GM19468 (cell line): ENCODE data around the gene GIT2.

Experiments used
- ATAC-seq: cut with Tn5 transposase; IDR thresholded peaks from one replicate; pipeline ENCODE4 v1.9.1; 2021; ENCODE audit warnings: mild to moderate bottlenecking, moderate library complexity, moderate number of reproducible peaks; ENCODE audit not compliant: unreplicated experiment; ENCODE audit errors: extremely low read depth

Gene GIT2

DNA sequence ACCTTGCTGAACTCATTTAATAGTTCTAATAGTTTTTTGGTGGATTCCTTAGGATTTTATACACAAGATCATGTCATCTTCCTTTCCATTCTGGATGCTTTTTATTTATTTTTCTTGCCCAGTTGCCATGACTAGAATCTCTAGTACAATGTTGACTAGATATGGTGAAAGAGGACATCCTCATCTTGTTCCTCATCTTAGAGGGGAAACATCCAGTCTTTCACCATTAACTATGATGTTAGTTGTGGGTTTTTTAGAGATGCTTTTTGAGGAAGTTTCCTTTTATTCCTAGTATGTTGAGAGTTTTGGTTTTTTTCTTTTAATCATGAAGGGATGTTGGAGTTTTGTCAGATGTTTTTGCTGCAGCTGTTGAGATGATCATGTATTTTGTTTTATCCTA lies 11.7 kb upstream of the GIT2 start:
- no peak for ATAC-seq

DNA sequence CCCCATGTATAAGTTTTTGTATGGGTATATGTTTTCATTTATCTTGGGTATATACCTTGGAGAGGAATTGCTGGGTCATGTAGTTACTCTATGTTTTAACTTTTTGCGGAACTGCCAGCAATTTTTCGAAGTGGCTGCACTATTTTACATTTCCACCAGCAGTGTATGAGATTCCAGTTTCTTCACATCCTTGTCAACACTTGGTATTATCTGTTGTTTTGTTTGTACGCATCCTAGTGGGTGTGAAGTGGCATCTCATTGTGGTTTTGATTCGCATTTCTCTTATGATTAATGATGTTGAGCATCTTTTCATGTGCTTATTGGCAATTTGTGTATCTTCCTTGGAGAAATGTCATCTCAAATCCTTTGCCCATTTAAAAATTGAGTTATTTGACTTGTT lies 9.9 kb upstream of the GIT2 start:
- ATAC-seq = no peak

DNA sequence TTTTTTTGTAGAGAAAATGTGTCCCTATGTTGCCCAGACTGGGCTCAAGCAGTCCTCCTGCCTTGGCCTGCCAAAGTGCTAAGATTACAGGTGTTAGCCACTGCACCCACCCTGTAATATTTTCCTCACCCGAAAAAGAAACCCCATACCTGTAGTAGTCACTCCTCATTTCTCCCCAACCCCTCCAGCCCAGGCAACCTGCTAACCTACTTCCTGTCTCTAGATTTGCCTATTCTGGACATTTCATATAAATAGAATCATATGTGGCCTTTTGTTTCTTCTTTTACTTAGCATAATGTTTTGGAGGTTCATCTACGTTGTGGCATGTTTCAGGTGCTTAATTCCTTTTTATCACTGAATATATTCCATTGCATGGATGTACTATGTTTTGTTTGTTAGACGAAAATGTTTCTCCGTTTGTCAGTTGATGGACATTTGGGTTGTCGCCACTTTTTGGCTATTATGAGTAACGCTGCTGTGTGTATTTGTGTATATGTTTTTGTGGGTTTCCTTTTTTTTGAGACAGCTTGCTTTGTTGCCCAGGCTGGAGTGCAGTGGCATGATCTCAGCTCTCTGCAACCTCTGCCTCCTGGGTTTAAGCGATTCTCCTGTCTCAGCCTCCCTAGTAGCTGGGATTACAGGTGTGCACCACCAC lies 9.3 kb upstream of the GIT2 start:
- ATAC-seq = no peak

DNA sequence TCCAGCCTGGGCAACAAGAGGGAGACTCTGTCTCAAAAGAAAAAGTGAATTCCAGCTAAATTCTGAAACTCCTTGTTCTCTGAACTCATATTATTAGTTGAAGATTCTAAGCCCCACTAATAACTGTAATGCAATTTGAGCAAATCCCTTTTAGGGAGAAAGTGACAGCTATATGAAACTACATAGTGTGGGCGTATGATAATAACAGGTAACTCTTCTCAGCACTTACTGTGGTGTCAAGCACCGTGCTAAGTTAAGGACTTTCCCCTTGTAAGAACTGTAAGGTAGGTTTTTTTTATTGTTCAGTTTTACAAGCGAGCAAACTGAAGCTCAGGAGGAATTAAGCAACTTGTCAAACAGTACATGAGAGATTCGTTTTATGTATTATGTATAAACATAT lies 8.4 kb upstream of the GIT2 start:
- ATAC-seq = no peak

DNA sequence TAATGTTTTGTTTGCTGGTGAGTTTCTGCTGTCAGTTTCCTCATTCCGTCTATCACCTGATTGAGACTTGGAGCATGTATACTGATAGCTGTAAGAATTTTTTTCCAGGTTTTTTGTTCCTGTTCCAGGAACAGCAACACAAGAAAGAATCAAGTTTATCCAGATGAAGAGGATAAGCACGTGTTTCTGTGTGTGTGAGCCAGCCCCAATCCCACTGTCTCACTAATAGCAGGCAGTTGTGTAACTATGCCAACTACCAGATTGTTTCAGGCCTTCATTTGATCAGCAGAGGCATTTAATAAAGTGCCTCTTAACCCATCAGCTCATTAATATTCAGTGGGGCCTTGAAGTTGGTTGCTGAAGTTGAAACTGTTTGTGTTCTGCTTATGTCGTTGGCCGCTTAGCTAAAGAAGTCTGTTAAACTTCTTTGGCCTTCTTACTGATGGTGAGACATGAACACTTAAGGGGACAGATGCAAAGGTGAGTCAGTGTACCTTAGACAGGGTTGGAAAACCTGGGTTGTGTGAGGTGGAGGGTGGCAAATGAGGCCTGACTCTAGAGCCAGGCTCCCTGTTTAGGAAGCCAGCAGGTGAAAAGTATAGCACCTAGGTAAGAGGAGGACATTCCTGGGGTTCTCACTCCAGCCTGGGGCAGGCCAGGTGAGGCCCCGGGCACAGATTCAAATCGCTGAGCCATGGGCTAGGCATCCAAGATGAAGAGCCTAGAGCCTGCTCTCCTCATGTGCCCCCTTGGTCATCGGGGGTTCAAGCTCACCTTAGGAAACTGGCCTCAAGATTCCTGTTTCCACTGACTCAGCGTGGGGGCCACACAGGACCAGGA lies 6.7 kb upstream of the GIT2 start:
- no peak for ATAC-seq

DNA sequence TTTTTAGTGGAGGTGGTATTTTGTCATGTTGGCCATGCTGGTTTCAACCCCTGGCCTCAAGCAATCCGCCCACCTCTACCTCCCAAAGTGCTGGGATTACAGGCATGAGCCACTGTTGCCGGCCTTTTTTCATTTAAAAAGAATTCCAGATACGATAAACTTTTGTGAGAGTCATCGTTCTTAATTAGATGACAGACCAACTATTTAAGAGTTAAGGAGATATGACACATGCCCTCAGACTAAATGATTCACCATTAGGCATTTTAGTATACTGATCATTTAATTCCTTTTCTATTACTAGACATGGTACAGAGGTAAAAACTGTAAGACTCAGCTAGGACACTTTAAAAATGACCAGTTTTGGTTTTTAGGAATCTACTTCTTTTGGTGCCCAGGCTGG lies 5.4 kb upstream of the GIT2 start:
- ATAC-seq = no peak

DNA sequence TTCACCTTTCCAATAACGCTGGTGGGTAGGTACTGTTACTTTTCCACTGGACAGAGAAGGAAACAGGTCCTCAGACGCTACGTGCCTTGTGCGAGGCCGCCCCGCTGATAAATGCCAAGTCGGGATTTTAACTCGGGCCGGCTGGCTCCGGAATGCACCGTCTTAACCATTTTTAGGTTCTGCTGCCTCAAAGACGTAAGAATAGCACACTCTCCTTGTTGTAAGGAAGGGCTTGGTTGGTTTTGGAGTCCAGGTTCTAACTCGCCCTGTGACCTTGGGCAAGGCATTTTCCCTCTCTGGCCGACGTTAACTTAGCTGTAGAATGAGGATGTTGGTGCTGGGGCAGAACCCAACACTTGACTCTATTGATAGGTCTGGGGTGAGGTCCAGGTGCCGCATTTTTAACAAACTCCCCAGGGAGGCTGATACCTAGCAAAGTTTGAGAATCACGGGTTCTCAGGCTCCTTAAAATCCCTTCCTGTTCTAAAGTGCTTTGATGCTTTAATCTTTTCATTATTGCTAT lies 3.9 kb upstream of the GIT2 start:
- ATAC-seq = no peak

DNA sequence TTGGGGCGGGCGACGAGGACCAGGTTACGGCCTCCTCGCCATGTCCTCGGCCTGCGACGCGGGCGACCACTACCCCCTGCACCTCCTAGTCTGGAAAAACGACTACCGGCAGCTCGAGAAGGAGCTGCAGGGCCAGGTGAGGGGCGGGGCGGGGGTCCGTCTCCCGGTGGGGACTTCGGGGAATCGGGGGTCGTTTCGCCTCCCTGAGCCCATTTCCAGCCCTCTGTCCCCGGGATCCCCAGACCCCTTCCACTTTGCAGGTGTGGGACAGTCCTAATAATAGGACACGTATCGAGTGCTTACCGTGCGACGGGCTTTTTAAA lies 3.4 kb upstream of the GIT2 start:
- no peak for ATAC-seq

DNA sequence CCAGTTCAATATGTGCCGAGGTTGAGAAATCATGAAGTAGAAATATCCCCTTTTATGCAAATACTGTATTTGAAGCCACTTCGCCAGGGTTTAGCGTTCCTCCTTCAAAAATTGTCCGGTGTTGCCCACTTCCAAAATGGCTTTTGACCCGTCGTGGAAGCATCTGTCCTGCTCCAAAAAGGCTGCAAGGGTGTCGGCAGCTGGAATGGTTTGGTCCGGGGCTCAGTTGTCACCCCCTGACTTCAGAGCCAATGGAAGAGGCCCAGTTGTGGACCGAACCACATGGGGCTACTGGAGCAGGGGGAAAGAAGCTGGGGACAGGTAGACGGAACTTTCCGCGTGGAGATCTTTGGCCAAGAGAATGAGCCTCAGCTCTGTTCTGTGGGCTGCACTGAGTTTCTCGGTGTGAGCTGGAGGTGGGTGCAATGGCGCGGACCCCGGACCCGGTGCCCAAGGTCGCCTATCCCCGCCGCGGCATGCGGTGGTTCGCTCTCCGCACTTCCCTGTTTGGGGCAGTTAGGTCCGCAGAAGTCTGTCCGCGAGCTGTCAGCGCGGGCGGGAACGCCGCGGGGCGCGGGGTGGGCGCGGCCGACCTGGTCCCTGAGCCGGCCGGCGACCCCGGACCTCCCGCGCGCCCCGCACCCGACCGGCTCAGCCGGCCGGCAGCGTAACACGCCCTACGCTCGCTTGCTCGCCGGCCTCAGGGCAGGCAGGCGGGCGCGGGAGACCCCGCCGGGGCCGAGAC lies 2.9 kb upstream of the GIT2 start, which contains the start of gene ANKRD13A:
ANKRD13A (plus strand) TSS at position 527 of the 745 bp plus-strand sequence. CDS start 259 bp downstream, outside the sequence.
- no peak for ATAC-seq

DNA sequence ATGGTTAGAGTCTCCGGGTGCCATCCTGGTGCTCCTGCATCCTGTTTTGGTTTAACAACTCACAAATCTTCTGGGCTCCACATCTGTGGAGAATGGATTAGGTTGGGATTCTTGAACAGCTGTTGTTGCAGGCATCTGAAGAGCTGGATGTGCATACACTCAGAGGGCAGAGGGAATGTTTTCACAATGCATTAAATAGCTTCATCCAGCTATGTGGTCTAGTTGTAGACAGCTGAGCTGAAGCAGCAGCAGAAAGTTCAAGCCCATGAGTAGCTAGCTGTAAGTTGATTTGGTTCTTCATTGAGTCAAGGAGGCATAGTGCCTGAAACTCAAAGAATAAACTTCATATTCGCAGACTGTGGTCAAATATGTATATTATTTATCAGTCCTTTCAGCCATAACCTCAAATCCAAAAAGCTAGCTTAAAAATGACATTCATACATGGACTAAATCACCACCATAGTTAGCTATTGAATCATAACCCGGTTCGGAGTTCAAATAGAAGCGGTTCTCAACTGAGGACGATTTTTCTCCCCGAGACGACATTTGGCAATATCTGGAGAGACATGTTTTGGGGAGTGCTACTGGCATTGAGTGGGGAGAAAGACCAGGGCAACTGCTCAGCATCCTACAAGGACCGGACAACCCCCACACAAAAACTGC lies 2.2 kb upstream of the GIT2 start:
- ATAC-seq = no peak

DNA sequence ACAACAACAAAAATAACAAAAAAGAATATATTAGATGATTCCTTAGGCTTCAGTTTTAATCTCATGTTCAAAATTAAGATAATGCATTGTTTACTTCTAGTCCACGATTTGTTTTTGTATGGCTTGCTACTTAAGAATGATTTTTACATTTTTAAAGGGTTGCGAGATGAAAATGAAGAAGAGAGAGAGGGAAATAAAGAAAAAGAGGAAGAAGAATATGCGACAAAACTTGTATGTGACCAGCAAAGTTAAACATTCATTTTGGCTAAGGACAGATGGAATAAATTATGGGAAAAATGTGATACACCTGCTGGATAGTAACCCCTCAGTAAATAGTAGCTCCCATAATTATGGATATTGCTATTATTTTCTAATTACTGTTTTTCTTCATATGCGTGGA lies 1.2 kb upstream of the GIT2 start:
- ATAC-seq = no peak

DNA sequence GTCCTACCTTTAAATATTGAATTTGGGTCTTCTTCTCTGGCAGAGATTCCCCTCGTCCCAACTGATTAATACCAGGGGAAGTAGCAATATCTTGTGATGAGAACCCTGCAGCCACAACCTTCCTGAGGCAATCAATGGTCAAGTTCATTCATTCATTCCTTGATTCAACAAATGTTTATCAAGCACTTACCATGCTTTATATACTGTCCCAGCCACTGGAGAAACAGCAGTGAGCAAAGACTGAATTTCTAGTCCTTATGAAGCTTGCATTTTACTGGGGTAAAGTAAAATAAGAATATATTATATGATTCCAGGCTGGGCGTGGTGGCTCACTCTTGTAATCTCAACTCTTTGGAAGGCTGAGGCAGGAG lies 300 bp upstream of the GIT2 start:
- no peak for ATAC-seq

DNA sequence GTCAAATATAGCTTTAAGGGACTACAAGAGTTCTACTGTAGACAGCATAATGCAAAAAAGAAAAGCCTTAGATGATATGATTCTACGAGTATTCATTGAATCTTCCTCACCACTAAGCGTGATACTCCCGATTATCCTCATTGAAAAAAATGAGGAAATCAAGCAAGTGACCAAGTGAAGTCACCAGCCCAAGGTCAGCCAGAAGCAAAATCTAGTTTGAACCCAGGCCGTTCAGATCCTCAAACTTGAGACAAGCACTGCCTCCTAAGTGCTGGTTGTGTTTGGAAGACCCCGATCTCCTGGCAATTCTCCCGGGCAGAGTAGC lies 845 bp downstream of the GIT2 start:
- ATAC-seq = no peak

DNA sequence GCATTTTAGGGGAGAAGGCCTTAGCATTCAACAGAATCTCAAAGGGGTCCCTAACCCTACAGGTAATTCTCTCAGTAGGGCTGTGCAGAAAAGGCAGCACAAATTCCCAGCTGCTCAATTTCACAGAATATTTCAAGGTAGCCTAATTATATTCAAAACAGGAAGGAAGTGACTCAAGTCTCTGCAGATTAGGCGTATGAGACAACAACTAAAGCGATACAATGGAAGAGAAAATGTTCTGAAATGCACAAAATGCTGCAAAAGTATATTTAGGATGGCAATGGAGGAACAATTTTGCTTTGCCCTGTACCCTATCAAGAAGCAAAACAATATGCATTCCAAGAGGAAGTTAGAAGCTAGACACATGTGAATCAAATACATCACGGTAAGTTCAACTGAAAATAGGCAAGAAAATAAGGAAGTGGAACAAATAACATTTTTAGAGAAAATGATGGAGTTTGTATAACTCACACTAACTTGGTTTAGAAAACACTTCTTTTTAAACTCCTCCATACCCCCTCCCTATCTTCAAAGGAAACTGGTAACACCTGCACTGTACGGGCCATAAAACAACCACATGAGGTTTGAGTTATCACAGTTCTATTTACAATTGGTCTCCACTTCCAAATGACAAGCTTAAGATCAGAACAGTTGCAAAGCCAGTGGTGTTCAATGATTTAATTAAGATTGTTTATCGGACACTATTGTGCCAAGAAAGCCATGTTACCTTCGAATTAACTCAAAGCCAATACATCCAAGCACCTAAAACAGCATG lies 1.6 kb downstream of the GIT2 start:
- ATAC-seq = no peak

DNA sequence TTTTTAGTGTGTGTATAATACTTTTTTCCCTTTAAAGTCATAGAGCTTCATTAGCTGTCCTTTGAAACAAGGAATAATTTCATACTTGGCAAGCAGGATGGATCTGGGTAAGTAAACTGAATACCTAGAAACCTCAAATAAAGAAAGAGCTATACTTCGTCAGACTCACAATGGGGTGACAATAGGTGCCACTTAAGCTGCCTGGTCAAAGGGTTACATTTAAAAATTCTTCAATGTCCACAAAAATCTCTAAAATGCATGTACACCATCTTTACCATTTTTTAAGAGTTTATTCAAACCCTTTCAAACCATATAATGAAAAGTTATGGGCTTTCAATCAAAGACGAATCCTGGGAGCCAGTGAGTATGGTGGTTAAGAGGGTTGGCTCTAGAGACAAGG lies 3.1 kb downstream of the GIT2 start:
- ATAC-seq = no peak

DNA sequence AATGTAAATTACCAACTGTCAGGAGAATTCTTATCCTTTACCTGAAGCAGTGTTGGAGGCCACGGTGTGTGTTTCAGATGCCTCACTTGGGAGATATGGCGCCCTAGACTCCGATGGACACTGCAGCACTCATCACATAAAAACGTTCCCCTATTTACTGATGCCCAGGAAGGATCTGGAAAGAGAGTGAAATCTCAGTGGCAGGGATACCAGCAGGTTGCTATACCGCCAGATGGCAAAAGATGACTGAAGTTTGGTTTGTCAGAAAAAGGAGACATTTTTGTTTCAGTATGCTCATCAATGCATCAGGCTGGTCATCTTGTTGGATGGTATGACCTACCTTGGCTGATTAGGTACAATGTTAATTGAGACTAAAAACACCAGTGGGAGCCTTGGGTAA lies 4.6 kb downstream of the GIT2 start:
- no peak for ATAC-seq

DNA sequence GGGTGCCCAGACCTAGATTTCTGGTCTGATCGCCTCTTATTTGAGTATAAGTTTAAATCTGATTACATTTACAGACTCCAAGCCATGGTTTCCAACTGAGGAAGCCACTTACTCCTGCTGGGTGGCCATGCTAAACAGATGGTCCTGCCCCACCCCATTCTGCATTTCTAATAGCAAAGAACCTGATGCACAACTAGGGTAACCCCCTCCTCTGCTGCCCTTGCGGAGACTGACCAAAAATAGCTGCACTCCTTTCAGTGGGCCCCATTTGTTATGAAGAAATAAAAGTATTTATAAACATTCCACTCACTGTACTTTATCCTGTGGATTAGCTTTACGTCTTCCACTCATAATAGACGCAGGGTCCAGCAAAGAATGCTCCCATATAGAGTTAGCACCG lies 6.8 kb downstream of the GIT2 start:
- ATAC-seq = no peak

DNA sequence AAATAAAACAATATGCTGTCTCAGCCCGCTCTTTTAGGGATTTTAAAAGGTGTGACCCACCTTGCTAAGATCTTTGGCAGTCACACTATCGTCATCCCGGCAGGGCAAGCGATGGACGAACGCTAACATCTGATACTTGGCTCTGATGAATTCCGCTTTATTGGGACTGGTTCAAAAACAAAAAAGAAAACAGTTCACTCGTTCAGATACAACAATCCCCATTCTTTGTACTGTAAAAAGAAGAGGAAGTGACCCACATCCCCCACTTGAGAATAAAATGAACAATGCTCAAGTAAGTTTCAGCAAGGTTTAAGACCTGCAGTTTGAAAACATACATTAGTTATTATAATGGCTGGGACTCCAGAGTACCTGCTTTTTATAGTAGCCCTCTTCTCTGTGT lies 7.3 kb downstream of the GIT2 start:
- ATAC-seq = no peak

DNA sequence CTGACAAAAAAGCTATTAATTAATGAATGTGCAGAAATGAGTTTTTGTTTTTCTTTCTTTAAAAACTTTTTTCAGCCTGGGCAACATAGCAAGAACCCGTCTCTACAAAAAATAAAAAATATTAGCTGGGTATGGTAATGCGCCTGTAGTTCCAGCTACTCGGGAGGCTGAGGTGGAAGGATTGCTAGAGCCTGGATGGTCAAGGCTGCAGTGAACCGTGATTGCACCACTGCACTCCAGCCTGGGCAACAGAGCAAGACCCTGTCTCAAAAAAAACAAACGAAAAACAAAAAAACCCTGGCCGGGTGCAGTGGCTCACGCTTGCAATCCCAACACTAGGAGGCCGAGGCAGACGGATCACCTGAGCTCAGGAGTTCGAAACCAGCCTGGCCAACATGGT lies 7.9 kb downstream of the GIT2 start:
- ATAC-seq = no peak

DNA sequence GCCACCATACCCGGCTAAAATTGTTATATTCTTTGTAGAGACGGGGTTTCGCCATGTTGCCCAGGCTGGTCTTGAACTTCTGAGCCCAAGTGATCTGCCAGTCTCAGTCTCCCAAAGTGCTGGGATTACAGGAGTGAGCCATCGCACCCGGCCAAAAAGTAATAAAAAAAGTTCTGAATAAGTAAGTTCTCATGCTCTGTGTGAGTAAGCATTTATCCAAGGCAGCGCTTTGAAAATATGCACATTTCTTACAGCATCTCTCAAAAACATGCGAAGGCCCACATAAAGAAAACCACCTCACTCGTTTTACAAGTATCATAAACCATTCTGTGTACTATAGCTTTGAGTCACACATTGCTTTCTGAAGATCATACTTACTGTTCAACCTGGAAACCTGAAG lies 8.6 kb downstream of the GIT2 start:
- ATAC-seq = no peak
